GM18498 (cell line): ENCODE data around the gene PTPRM.

Experiments used
- ATAC-seq: cut with Tn5 transposase; IDR thresholded peaks from one replicate; pipeline ENCODE4 v1.9.1; 2021; ENCODE audit warnings: mild to moderate bottlenecking, moderate library complexity; ENCODE audit not compliant: unreplicated experiment

The PTPRM gene

GRCh38 chr18:8081267-8081666 lies 514.2 kb downstream of the PTPRM start:
- ATAC-seq = no peak

- ATAC-seq = no peak
These were observed 514.9 kb downstream of the PTPRM start for GRCh38 chr18:8081872-8082553.

- no peak for ATAC-seq
These were observed 517.0 kb downstream of the PTPRM start for GRCh38 chr18:8084160-8084559.

GRCh38 chr18:8088626-8089025 lies 521.5 kb downstream of the PTPRM start:
- ATAC-seq = no peak

GRCh38 chr18:8091035-8091434 lies 523.9 kb downstream of the PTPRM start:
- no peak for ATAC-seq

- ATAC-seq = no peak
These were observed 528.9 kb downstream of the PTPRM start for GRCh38 chr18:8095947-8096570.

- ATAC-seq = no peak
These were observed 530.3 kb downstream of the PTPRM start for GRCh38 chr18:8097399-8097798.

GRCh38 chr18:8097927-8098326 lies 530.8 kb downstream of the PTPRM start:
- ATAC-seq = no peak

GRCh38 chr18:8106603-8107002 lies 539.5 kb downstream of the PTPRM start:
- no peak for ATAC-seq

GRCh38 chr18:8107426-8107825 lies 540.3 kb downstream of the PTPRM start:
- no peak for ATAC-seq

GRCh38 chr18:8114480-8114879 lies 547.4 kb downstream of the PTPRM start:
- ATAC-seq = no peak

GRCh38 chr18:8116341-8117005 lies 549.4 kb downstream of the PTPRM start:
- ATAC-seq = no peak

GRCh38 chr18:8117006-8117371 lies 549.9 kb downstream of the PTPRM start:
- no peak for ATAC-seq

GRCh38 chr18:8121101-8121500 lies 554.0 kb downstream of the PTPRM start:
- ATAC-seq = no peak

- ATAC-seq = no peak
These were observed 554.9 kb downstream of the PTPRM start for GRCh38 chr18:8121942-8122480.

GRCh38 chr18:8124232-8125146 lies 557.4 kb downstream of the PTPRM start:
- ATAC-seq = no peak

- ATAC-seq = no peak
These were observed 563.0 kb downstream of the PTPRM start for GRCh38 chr18:8130096-8130495.

GRCh38 chr18:8133032-8133431 lies 565.9 kb downstream of the PTPRM start:
- no peak for ATAC-seq

- ATAC-seq = no peak
These were observed 566.8 kb downstream of the PTPRM start for GRCh38 chr18:8133888-8134287.

GRCh38 chr18:8139127-8139527 lies 572.0 kb downstream of the PTPRM start:
- no peak for ATAC-seq

- ATAC-seq = no peak
These were observed 572.8 kb downstream of the PTPRM start for GRCh38 chr18:8139891-8140406.
